HG03280 (cell line): ENCODE measurements around the gene CCDC33.
"Not testable (repeated sequence)": the region's sequence is repeated elsewhere in the genome, so short reads cannot be mapped to it uniquely, and the experiment has no call there.

ENCODE experiments used
- ATAC-seq: cut with Tn5 transposase; IDR thresholded peaks from one replicate; pipeline ENCODE4 v1.9.1; 2021; ENCODE audit warnings: mild to moderate bottlenecking, moderate library complexity; ENCODE audit not compliant: unreplicated experiment

CCDC33 gene

DNA sequence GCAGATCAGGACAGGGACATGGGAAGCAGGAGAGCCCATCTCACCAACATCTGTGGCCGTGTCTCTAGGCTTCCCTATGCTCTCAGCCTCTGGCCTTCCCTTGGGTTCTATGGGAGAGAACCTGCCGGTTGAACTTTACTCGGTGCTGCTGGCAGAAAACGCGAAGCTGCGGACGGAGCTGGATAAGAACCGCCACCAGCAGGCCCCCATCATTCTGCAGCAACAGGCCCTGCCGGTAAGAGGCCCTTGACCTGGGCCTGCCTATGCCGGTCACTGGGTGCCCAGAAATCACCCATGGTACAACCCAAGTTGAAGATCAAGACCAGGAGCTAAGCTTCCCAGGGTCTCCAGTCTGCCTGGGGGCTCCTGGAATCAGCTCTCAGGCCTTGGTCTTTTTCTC, 96.5 kb downstream of the CCDC33 start:
- no peak for ATAC-seq

DNA sequence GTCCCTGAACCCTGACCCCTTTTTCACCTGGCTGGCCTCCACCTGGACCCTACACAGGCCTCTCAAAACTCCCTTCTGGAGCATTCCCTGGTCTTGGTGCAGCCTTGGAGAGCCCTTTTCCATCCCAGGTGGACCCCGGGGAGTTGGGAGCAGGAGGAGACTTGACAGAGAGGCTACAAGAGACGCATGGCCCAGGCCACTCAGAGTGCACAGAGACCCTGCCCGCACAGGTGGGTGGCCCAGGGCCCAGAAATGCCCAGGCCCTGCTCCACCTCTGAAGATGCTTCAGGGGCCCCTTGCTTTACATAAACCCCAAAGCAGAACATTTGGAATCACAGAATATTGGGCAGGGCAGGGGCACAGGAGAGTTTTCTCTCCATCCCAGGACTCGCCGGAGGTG, 97.0 kb downstream of the CCDC33 start:
- no peak for ATAC-seq

DNA sequence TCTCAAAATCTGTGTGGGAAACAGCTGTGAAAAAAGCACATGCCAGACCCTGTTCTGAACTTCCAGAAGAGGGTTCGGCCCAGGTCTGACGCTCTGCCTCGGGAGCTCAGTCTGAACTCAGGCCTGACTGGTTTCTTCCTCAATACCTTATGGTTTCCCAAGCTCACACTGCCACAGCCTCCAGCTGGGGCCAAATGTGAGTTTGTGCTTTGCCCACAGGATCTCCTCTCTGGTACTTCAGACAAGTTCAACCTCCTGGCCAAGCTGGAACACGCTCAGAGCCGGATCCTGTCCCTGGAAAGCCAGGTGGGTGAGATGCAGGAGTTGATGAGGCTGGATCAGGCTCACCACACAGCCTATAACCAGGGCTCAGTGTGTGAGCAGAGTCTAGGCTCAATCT, 97.5 kb downstream of the CCDC33 start:
- no peak for ATAC-seq

DNA sequence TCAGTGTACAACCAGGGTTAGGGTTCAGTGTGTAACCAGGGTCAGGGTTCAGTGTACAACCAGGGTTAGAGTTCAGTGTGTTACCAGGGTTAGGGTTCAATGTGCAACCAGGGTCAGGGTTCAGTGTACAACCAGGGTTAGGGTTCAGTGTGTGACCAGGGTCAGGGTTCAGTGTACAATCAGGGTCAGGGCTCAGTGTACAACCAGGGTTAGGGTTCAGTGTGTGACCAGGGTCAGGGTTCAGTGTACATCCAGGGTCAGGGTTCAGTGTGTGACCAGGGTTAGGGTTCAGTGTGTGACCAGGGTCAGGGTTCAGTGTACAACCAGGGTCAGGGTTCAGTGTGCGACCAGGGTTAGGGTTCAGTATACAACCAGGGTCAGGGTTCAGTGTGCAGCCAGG, 98.0 kb downstream of the CCDC33 start:
- ATAC-seq: no peak

GRCh38 chr15:74335396-74335795, 99.3 kb downstream of the CCDC33 start:
- ATAC-seq: no peak

GRCh38 chr15:74336061-74337005, 100.2 kb downstream of the CCDC33 start:
- ATAC-seq: no peak

- no peak for ATAC-seq
These were observed 101.0 kb downstream of the CCDC33 start for GRCh38 chr15:74337146-74337545.

- ATAC-seq: no peak
These were observed 101.6 kb downstream of the CCDC33 start for GRCh38 chr15:74337607-74338211.

GRCh38 chr15:74338676-74339075, 102.5 kb downstream of the CCDC33 start:
- no peak for ATAC-seq

DNA sequence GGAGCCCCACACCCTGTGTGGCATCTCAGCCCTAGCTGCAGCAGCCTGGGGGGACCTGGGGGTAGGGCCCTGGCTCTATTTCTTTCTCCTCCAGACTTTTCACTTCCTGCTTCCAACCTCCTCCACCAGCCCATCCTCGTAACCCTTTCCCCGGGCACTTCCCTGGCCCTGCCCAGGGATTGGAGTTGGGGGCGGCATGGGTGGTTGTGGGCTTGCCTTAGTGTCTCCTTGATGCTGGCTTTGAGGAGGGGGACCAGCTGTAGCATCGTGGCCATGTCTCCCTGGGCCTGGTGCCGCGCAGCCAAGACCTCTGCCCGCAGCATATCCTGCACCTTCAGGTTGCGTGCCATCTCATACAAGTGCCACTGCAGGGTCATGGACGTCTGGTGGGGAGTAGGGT, 103.2 kb downstream of the CCDC33 start:
- ATAC-seq: no peak

DNA sequence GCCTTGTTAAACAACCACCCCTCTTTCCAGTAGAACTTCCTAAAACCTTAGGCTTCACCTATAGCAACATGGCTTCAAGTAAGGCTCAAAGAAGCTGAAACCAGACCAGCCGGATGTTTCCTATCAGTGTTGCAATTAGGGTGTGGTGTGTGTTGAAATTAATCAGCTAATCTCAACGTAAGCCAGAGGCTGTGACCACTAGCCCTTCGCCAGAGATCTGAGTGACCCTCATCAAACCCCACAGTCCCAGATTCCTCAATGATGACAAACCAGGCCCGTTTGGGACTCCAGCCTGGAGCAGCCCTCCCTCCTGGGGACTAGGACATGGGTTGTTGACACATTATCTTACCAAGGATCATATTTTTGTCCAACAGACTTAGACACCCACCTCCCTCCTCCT, 104.0 kb downstream of the CCDC33 start:
- ATAC-seq: no peak

DNA sequence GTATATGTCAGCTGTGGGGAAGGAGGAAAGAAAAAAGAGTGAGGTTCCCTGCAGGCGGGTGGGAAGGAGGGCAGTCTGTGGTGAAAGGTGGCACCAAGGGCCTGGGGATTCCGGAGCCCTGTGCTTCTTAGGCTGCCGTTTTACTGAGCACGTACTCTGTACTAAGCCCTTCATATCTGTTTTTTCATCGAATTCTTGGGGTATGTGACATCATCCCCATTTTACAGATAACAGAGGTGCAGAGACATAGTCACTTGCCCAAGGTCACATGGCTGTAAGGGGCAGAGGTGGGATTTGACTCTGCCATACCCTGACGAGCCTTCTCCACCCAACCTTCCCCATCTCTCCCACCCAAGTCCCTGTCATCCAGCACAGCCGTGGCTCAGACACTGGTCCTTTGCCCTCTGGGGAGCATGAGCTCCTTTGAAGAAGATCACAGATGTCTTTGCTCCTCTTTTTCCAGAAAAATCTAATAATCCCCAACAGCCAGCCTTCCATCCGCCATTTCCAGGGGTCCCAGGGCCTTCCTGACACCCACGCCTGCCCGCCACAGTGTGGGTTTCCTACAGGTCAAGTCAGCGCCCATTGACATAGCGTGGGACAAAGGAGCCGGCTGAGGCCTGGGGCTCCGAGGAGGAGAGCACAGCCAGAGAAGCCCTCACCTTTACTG, 107.1 kb downstream of the CCDC33 start:
- no peak for ATAC-seq

- no peak for ATAC-seq
These were observed 107.6 kb downstream of the CCDC33 start for GRCh38 chr15:74343797-74344127.

DNA sequence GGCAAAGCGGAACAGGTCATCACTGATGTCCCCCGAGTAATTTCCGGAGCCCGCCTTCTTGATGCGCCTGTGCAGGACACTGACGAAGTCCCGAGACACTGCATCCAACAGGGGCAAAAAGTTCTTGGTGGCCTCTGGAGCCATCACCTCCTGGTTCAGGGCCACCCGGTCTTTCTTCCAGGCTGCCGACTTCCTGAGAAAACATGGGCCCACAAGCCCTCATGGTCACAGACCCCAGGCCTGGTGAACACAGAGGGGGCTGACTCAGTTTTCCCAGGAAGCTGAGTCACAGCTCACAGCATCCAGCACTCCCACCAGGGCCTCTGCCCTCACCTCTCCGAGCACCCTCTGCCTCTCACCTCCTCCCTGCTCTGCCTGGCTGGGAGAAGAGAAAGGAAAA, 108.9 kb downstream of the CCDC33 start:
- ATAC-seq: no peak

GRCh38 chr15:74347757-74348250, 111.7 kb downstream of the CCDC33 start:
- ATAC-seq: no peak

GRCh38 chr15:74349241-74349778, 113.2 kb downstream of the CCDC33 start:
- no peak for ATAC-seq

DNA sequence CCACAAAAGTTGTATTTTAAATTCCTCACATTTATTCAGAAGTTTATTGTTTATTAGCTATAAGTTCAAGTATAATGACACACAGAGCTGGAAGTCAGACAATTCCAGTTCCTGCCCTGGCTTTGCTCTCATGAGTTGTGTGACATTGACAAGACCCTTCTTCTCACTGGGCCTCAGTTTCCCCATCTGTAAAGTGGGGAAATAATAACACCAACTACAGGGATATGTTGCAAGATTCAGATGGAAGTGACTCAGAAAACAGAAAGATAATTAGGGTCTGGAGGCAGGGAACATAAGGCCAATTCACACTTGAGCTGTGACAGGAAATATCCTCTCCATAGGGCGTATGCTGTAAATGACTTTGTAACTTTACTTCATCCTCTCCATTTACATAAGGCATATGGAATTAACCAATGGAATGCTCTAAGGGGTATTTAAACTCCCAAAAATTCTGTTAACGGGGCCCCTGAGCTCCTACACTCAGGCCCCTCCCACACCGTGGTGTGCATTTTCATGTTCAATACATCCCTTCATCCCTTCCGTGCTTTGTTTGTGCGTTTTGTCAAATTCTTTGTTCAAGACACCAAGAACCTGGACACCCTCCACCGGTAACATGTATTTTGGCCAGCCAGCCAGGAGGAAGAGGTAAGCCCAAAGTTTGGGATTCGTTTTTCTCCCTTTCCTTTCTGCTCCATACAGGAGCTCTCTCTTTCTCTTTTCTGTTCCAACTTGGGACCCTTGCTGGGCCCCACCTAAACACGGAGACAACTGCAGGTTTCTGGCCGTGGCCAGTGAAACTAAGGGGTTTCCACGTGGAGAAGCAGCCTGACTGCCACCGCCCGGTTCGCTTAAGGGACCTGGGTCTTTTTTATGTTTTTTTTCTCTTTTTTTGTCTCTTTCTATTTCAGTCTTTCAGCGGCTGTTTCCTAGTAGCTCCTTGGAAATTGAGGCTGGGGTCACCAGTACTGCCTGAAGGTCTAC, 114.5 kb downstream of the CCDC33 start:
- no peak for ATAC-seq

- ATAC-seq: no peak
These were observed 115.5 kb downstream of the CCDC33 start for GRCh38 chr15:74351670-74352069.

DNA sequence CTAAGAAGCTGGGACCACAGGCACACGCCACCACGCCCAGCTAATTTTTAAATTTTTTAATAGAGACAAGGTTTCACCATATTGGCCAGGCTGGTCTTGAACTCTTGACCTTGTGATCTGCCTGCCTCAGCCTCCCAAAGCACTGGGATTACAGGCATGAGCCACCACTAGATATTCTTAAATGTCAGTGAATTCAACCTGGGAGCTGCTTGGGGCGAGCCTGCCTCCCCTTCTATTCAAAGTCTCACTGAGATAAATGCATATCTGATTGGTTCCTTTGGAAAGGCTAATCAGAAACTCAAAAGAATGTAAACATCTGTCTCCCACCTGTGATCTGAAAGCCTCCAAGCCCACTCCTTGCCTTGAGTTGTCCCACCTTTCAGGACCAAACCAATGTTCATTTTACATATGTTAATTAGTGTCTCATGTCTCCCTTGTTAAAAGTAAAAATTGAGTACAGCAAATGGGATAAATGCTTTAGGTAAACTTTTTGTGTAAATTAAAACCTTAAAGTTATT, 116.3 kb downstream of the CCDC33 start:
- ATAC-seq: no peak

GRCh38 chr15:74353992-74354391, 117.9 kb downstream of the CCDC33 start:
- not testable (repeated sequence) for ATAC-seq
